Stimulated activated effector memory CD8-positive, alpha-beta T cell treated with anti-CD3 and anti-CD28 coated beads, Interleukin-12 subunit alpha, Interleukin-12 subunit beta, amount 100 ng/mL, for 72 hours (primary cell): ENCODE measurements around the gene CEP41.

ENCODE experiments used
- ATAC-seq: fragments of 150-1000 bp; cut with Tn5 transposase; 2 replicates; pipeline ENCODE4 v1.10.0; 2021
- DNase-seq, 2 donors: peaks; one replicate each; pipeline ENCODE4 v3.0.0; 2021 to 2022; ENCODE audit warnings: low spot score in 2 of 2
- H3K27ac Mint-ChIP-seq: one replicate; pipeline ENCODE4 v1.8.0; 2022; ENCODE audit warnings: mild to moderate bottlenecking, mixed read lengths
- H3K36me3 Mint-ChIP-seq: one replicate; pipeline ENCODE4 v1.8.0; 2022; ENCODE audit warnings: mild to moderate bottlenecking, mixed read lengths
- H3K4me1 Mint-ChIP-seq: one replicate; pipeline ENCODE4 v1.8.0; 2022; ENCODE audit warnings: mixed read lengths
- H3K4me3 Mint-ChIP-seq: one replicate; pipeline ENCODE4 v1.8.0; 2022; ENCODE audit warnings: mild to moderate bottlenecking, mixed read lengths
- H3K9me3 Mint-ChIP-seq: one replicate; pipeline ENCODE4 v1.8.0; 2022; ENCODE audit warnings: mixed read lengths

CEP41 gene

DNA sequence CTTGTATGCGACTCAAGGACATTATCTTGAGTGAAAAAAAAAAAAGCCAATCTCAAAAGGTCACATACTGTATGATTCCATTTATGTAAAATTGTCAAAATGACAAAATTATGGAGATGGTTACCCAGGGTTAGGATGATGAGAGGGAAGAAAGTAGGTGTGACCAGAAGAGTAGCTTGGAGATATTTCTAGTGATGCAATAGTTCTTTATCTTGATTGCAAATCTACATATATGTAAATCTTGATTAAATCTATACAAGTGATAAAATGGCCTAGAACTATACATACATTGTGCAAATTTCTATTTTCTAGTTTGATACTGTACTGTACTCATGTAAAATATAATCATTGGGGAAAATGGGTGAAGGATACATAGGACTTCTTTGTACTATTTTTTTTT is 4.6 kb downstream of the CEP41 start:
- ATAC-seq (no peak), DNase-seq (no peak)
- Mint-ChIP-seq H3K9me3 (no peaks in the 10 kb centered on the region), H3K36me3 (peaks cover 9% of the 10 kb centered on the region), H3K4me1 (peaks cover 11% of the 10 kb centered on the region), H3K4me3 (no peak overlapping the region), H3K27ac (no peak overlapping the region)

DNA sequence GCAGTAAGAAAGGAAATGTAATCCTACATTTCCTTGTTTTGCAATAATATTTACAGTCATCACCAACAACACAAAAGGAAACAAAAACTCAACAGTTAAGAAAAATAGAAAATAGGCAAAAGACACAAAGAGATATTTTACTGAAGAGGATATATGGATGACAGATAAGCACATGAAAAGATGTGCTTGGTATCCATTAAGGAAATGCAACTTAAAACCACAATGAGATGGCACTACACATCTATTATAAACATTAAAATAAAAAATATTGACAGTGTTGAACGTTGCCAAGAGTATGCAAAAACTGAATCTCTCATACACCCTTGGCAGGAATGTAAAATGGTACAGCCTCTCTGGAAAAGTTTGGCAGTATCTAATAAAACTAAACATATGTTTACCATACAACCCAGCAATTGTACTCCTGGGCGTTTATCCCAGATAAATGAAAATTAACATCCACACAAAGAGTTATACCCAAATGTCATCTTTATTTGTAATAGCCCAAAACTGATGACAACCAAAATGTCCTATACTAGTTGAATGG is 5.4 kb downstream of the CEP41 start:
- ATAC-seq (no peak), DNase-seq (no peak)
- no peak overlapping the region for H3K27ac Mint-ChIP-seq
- H3K4me1 Mint-ChIP-seq = peaks cover 3% of the 10 kb centered on the region
- H3K9me3 Mint-ChIP-seq = no peaks in the 10 kb centered on the region
- peaks cover under 1% of the 10 kb centered on the region for H3K36me3 Mint-ChIP-seq
- no peak overlapping the region for H3K4me3 Mint-ChIP-seq

DNA sequence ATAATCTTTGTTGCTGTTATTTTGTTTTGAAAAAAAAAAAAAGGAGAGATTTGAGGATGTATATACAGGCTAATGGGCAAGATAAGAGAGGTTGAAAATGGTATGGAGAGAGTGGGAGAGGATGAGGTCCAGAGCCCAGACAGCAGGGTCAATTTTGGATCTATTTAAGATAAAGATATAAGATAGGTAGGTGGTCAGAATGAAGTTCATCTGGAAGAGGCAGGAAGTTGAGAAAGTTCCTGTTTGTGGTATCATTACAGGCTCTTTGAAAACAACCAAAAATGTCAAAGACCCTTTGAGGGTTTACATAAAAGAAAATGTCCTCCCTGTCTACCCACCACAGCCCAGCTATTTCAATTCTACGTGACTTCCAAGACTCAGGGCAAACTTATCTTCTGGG is 7.5 kb downstream of the CEP41 start:
- DNase-seq (no peak), ATAC-seq (no peak)
- H3K9me3 Mint-ChIP-seq = no peaks in the 10 kb centered on the region
- no peak overlapping the region for H3K27ac Mint-ChIP-seq
- H3K36me3 Mint-ChIP-seq = no peaks in the 10 kb centered on the region
- no peak overlapping the region for H3K4me3 Mint-ChIP-seq
- H3K4me1 Mint-ChIP-seq = no peaks in the 10 kb centered on the region

DNA sequence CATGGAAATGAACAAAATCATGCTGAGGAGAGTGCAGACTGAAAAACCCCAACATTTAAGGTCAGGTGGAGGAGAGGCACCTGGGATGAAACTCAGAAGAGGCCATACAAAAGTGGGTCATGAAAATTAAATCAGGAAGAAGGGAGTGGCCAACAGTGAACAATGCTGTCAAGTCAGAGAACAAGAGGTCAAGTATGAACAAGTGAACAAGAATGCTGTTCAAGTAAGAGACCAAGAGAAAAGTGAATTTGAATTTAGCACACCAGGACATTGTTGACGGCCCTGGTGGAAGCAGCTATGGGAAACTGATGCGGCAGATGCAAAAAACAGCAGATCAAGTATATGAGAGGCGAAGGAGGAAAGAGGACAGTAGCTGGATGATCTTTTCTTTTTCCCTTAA is 7.9 kb downstream of the CEP41 start:
- ATAC-seq (no peak), DNase-seq (no peak)
- no peaks in the 10 kb centered on the region for H3K36me3 Mint-ChIP-seq
- no peak overlapping the region for H3K27ac Mint-ChIP-seq
- H3K4me1 Mint-ChIP-seq = no peaks in the 10 kb centered on the region
- H3K4me3 Mint-ChIP-seq = no peak overlapping the region
- no peaks in the 10 kb centered on the region for H3K9me3 Mint-ChIP-seq

DNA sequence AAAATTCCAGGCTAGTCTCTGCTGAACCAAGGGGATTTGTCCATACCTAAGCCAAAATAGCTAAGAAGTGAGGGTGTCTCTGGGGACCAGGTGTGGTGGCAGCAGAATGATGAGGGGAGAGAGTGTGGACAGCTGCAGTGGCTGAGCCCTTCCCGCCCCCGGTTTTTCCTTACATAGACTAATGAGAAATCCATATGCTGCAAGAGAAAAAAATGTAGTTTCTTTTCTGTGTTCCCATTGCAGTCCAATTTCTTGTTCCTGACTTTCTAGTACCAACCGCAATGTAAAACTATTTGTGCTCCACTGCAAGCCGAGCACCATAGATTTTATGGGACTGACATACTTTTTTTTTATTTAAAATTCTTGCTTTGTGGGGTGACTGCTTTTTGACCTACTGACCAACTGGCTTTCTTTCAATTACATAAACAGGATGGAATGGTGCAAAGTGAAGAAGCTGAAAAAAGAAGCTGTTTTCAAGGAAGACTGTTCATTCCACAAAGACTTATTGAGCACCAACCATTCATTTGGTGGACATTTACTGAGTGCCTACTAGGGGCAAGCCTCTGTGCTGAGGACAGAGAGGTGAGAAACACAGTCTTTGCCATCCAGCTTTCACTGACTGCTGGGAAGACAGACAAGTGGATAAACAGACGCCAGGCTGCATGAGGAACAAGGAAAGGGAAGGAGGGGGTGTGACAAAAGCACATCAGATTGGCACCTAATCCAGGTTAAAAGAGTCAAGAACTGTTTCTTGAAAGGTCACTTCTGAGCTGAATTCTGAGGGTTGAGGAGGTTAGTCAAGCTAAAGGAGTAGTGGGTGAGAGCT is 9.8 kb downstream of the CEP41 start:
- no peak for ATAC-seq
- no peak overlapping the region for H3K4me3 Mint-ChIP-seq
- no peaks in the 10 kb centered on the region for H3K36me3 Mint-ChIP-seq
- no peaks in the 10 kb centered on the region for H3K4me1 Mint-ChIP-seq
- DNase-seq = no peak
- no peak overlapping the region for H3K27ac Mint-ChIP-seq
- no peaks in the 10 kb centered on the region for H3K9me3 Mint-ChIP-seq

DNA sequence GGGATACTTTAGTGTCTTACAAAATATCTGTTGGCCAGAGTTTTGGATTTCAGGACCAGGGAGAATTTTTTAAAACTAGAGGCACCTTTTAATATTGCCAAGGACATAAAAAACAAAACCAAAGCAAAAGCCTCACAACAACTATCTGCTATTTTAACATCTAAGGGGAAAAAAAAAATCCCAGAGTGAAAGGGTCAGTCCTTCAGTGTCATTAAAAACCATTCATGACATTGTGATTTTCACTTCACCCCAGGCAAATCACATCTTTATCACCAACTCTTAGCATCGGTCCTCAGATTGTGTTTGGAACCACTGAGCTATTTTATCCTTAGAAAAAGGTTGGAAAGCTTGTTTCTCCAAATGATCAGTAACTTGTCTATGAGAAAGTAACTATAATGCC is 10.7 kb downstream of the CEP41 start:
- no peak for ATAC-seq
- no peaks in the 10 kb centered on the region for H3K36me3 Mint-ChIP-seq
- H3K4me3 Mint-ChIP-seq = no peak overlapping the region
- H3K27ac Mint-ChIP-seq = no peak overlapping the region
- H3K4me1 Mint-ChIP-seq = no peaks in the 10 kb centered on the region
- H3K9me3 Mint-ChIP-seq = no peaks in the 10 kb centered on the region
- no peak for DNase-seq

DNA sequence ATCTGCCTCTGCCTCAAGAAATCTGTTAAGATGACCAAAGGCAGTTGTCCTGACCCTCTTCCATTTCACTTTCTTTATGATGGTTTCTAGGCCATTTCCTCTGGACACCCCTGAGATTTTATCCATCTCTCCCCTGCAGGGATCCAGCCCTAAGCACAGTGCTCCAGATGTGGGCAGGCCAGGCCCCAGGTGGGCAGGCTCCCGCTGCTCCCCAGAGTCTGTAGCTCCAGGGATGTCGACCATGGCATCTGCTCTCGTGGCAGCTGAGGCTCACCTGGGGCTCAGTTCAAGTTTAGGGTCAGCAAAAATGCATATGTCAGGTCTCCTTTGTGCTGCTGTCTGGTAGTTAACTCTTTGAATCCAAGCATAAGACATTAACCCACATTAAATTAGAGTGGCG is 11.8 kb downstream of the CEP41 start:
- H3K4me1 Mint-ChIP-seq = no peaks in the 10 kb centered on the region
- no peaks in the 10 kb centered on the region for H3K9me3 Mint-ChIP-seq
- ATAC-seq = no peak
- no peak overlapping the region for H3K4me3 Mint-ChIP-seq
- no peaks in the 10 kb centered on the region for H3K36me3 Mint-ChIP-seq
- no peak for DNase-seq
- H3K27ac Mint-ChIP-seq = no peak overlapping the region

DNA sequence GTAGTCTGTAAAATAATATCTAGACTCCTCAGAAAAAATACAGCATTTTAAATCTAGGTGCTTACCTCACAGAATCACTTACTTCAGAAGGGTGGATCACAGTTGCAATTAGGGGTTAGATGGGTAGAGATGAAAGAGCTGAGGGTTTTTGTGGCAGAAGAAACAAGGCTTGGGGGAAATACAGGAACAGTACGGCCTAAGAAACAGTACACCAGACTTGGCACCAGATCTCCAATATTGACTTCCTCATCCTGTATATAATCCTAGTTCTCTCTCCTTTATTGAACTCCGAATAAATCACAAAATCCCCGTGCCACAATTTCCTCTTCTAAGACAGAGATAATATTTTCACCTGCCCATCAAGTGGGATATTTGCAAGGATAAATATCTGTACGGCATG is 14.3 kb downstream of the CEP41 start:
- DNase-seq = no peak
- no peak for ATAC-seq
- H3K4me1 Mint-ChIP-seq = no peaks in the 10 kb centered on the region
- H3K4me3 Mint-ChIP-seq = no peak overlapping the region
- H3K27ac Mint-ChIP-seq = no peak overlapping the region
- H3K9me3 Mint-ChIP-seq = no peaks in the 10 kb centered on the region
- no peaks in the 10 kb centered on the region for H3K36me3 Mint-ChIP-seq

DNA sequence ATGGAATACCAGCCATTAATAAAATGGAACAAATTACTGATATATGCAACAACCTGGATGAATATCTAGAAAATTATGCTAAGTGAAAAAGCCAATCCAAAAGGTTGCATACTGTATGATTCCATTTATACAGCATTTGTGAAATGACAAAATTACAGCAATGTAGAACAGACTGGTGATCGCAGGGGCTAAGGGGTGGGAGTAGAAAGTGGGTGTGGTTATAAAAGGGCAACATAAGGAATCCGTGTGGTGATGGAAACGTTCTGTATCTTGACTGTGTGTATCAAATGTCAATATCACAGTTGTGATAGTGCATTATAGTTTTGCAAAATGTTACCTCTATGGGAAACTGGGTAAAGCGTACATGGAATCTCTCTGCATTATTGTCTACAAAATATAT is 15.0 kb downstream of the CEP41 start:
- ATAC-seq (no peak), DNase-seq (no peak)
- H3K4me3 Mint-ChIP-seq = no peak overlapping the region
- no peaks in the 10 kb centered on the region for H3K4me1 Mint-ChIP-seq
- no peaks in the 10 kb centered on the region for H3K9me3 Mint-ChIP-seq
- no peaks in the 10 kb centered on the region for H3K36me3 Mint-ChIP-seq
- no peak overlapping the region for H3K27ac Mint-ChIP-seq

DNA sequence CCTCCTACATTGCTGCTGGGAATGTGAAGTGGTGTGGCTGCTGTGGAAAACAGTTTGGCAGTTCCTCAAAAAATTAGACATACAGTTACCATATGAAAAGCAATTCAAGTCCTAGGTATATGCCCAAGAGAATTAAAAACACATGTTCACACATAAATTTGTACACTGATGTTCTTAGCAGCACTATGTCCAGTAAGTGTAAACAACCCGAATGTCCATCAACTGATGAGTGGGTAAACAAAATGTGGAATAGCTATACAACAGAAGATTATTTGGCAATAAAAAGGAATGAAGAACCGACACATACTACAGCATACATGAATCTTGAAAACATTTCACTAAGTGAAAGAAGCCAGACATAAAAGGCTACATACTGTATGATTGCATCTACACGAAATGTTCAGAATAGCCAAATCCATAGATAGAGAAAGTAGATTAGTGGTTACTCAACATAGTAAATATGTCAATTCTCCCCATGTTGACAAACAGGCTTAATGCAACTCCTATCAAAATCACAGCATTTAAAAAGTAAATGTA is 17.2 kb downstream of the CEP41 start:
- Mint-ChIP-seq H3K4me1 (no peaks in the 10 kb centered on the region), H3K27ac (no peak overlapping the region), H3K36me3 (peaks cover 5% of the 10 kb centered on the region), H3K9me3 (no peaks in the 10 kb centered on the region), H3K4me3 (no peak overlapping the region)
- DNase-seq = no peak
- ATAC-seq = no peak

DNA sequence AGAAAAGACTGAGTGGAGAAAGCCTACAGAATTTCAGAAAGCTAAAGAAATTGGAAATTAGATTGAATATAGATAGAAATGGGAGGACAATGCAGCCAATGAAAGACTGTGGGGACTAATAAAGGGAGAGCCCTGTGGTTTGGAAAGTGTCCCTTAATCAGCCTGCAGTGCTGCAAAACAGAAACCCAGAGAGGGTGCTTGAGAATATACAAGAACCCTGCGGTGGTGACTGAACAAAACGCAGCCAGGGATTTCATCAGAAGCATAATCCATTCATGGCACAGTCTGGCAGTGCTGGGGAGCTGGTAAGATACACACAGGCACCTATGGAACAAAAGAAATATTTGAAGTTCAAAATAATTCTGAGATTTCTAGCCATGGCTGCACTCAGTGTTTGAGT is 19.1 kb downstream of the CEP41 start:
- peak; percentile 56 for ATAC-seq
- Mint-ChIP-seq H3K9me3 (no peaks in the 10 kb centered on the region), H3K36me3 (peaks cover 5% of the 10 kb centered on the region), H3K4me3 (no peak overlapping the region), H3K4me1 (peaks cover 15% of the 10 kb centered on the region), H3K27ac (peak overlapping the region; percentile 37)
- no peak for DNase-seq

DNA sequence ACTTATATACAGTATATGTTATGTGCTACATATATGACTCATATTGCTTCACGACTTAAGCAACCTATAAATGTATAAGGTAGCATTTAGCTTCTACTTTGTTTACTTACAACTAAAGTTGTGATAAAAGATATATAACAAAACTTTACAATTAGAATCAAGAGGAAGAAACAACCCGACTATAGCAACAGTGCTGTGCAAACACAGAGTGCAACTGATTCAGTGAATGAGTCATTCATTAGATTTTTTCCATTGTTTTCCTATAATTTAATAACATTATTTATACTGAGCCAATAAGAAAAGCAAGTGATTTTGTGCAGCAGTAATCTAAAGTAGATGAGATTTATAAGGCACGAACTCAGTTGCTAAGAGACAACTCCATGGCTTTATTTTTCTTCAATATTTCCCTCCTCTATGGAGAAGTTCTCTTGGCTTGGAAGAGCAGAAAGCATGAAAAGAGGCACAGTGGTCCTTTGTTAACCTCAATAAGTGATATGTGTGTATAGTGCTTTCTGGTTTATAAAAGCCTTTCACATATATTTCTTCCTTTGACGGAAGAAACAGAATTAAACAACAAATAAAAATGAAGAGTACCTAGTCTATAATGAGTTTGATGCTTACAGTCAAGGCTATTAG is 19.8 kb downstream of the CEP41 start:
- ATAC-seq (no peak), DNase-seq (no peak)
- Mint-ChIP-seq H3K4me3 (no peak overlapping the region), H3K36me3 (peaks cover 5% of the 10 kb centered on the region), H3K27ac (no peak overlapping the region), H3K4me1 (peaks cover 20% of the 10 kb centered on the region), H3K9me3 (no peaks in the 10 kb centered on the region)

DNA sequence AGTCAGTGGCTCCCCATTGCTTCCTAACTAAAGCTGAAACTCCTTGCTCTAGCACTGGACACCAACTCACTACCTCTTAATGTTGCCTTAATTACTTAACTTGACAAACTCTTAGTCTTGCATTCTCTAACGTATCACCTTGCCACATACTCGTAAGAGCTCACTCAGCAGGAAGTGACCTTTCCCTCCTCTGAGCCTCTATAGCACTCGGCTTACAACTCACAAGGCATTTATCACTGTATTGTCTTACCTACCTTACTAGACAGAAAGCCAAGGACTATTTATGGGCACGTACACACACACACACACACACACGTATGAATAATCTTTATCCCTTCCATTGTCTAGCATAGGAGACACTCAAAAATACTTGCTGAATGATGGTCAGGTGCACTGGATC is 21.2 kb downstream of the CEP41 start:
- peaks cover 5% of the 10 kb centered on the region for H3K36me3 Mint-ChIP-seq
- no peak overlapping the region for H3K27ac Mint-ChIP-seq
- no peak for DNase-seq

DNA sequence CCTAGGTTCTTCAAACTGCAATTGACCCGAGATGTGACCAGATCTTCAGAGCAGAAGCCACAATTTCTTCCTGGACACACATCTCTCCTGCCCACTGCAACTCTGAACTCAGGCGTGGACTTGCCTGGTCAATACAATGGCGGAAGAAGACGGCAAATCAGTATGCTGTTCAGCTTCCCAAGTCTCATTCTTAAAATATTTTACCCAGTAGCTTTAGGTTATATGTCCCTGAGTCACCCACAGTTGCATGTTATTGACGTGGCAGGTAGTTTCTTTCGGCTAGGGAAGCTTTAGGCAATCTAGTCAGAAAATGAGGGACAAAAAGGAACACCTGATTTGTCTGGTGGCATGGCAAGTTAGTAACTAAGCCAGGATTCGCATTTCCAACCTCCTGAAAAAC is 22.5 kb downstream of the CEP41 start:
- Mint-ChIP-seq H3K4me3 (no peak overlapping the region), H3K36me3 (peaks cover 5% of the 10 kb centered on the region), H3K4me1 (peaks cover 30% of the 10 kb centered on the region), H3K9me3 (no peaks in the 10 kb centered on the region), H3K27ac (no peak overlapping the region)
- DNase-seq (no peak), ATAC-seq (no peak)

More for the DNA sequence above, 21.2 kb downstream of the CEP41 start:
- peaks cover 29% of the 10 kb centered on the region for H3K4me1 Mint-ChIP-seq
- ATAC-seq = peak; percentile 31
- no peak overlapping the region for H3K4me3 Mint-ChIP-seq
- H3K9me3 Mint-ChIP-seq = no peaks in the 10 kb centered on the region

DNA sequence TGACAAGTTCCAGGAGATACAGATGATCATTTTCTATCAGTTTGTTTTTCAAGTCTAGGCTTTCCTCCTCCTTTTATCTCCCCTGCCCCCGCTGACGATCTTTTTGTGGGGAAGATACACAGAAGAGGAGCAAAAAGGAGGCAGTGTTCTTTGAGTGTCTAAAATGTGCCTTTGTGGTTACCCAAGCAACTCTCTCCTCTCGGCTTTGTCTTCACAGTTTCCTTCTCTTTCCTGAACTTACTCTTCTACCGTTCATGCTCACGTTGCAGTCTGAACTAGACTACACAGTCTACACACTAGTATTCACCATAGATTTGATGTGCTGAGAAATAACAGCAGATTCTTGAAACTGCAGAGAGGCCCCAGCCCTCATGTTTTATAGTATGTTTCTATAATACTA is 23.6 kb downstream of the CEP41 start:
- Mint-ChIP-seq H3K4me1 (peaks cover 30% of the 10 kb centered on the region), H3K9me3 (no peaks in the 10 kb centered on the region), H3K36me3 (peaks cover 5% of the 10 kb centered on the region), H3K4me3 (peak overlapping the region; percentile 9), H3K27ac (no peak overlapping the region)
- DNase-seq = no peak
- ATAC-seq = peak; percentile 93

DNA sequence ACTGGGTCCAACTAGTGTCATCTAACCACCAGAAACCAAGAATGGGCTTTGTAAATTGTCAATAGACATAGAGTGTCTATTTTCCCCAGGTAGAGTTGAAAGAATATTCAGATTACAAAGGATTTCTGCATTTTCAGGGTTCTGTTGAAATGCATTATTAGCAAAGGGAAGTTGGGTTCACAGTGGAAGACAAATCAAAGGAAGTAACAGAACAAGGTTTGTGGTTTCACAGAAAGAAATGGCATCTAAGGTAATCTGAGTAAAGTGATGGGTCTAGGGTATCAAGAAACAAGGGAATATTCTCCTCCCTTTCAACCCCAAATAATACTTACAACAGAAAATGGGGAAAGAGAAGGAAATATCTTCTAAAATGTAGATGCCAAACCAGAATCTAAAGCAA is 25.8 kb downstream of the CEP41 start:
- Mint-ChIP-seq H3K4me3 (no peak overlapping the region), H3K9me3 (no peaks in the 10 kb centered on the region), H3K27ac (no peak overlapping the region), H3K36me3 (peaks cover 3% of the 10 kb centered on the region), H3K4me1 (peaks cover 30% of the 10 kb centered on the region)
- no peak for ATAC-seq
- DNase-seq = no peak
